Measurements from ENCODE around the gene INHBA.

- TF ChIP-seq, protein P1, sequence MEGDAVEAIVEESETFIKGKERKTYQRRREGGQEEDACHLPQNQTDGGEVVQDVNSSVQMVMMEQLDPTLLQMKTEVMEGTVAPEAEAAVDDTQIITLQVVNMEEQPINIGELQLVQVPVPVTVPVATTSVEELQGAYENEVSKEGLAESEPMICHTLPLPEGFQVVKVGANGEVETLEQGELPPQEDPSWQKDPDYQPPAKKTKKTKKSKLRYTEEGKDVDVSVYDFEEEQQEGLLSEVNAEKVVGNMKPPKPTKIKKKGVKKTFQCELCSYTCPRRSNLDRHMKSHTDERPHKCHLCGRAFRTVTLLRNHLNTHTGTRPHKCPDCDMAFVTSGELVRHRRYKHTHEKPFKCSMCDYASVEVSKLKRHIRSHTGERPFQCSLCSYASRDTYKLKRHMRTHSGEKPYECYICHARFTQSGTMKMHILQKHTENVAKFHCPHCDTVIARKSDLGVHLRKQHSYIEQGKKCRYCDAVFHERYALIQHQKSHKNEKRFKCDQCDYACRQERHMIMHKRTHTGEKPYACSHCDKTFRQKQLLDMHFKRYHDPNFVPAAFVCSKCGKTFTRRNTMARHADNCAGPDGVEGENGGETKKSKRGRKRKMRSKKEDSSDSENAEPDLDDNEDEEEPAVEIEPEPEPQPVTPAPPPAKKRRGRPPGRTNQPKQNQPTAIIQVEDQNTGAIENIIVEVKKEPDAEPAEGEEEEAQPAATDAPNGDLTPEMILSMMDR (IDR thresholded peaks at IDR 0.05): no peak
- no peak for TF ChIP-seq ZFX (IDR thresholded peaks at IDR 0.05; ENCODE audit: borderline replicate concordance)
These were observed 22.1 kb upstream of the INHBA start for GRCh38 chr7:41725013-41725412.
